ENCODE measurements around the gene ZBTB42. TPM values are rescaled to one million over a fixed set of nuclear protein-coding genes. Genes with fewer than 3 reads are reported as not detected.

The ZBTB42 gene
- total RNA-seq, 1 experiment from 2014 or later = 1.4 TPM

GRCh38 chr14:104782808-104783139 lies 18.1 kb upstream of the ZBTB42 start:
- ChIA-PET CTCF (no interaction called here), POLR2A (ENCODE audit: low non-redundant PET) (no interaction called here)
- H3K4me1 ChIP-seq (ENCODE audit: insufficient read depth, low read length, poor library complexity, severe bottlenecking) = no peaks in the 10 kb centered on the region
- no peak for DNase-seq (ENCODE audit: low spot score)
- no peak overlapping the region for H3K4me3 ChIP-seq (ENCODE audit: low read depth, low read length, poor library complexity, severe bottlenecking)
- intact Hi-C loops (cut with micrococcal nuclease; ENCODE audit: unreplicated experiment) = no loop called here
- H3K27me3 ChIP-seq (replicated peaks; ENCODE audit: insufficient read depth, low read depth, low read length, poor library complexity) = no peaks in the 10 kb centered on the region
- no peak overlapping the region for H3K27ac ChIP-seq (ENCODE audit: low read depth, low read length, poor library complexity, severe bottlenecking)
- BruUV-seq (replicated peaks) = no TSS peak
- H3K36me3 ChIP-seq (ENCODE audit: insufficient read depth, low read length, poor library complexity, severe bottlenecking) = no peaks in the 10 kb centered on the region
- H3K9me3 ChIP-seq (ENCODE audit: low read depth, low read length, poor library complexity, severe bottlenecking) = no peaks in the 10 kb centered on the region
- no peak for TF ChIP-seq EZH2 (IDR thresholded peaks at IDR 0.05; ENCODE audit: borderline replicate concordance, low read depth, low read length, poor library complexity, severe bottlenecking)
- TF ChIP-seq, protein P1, sequence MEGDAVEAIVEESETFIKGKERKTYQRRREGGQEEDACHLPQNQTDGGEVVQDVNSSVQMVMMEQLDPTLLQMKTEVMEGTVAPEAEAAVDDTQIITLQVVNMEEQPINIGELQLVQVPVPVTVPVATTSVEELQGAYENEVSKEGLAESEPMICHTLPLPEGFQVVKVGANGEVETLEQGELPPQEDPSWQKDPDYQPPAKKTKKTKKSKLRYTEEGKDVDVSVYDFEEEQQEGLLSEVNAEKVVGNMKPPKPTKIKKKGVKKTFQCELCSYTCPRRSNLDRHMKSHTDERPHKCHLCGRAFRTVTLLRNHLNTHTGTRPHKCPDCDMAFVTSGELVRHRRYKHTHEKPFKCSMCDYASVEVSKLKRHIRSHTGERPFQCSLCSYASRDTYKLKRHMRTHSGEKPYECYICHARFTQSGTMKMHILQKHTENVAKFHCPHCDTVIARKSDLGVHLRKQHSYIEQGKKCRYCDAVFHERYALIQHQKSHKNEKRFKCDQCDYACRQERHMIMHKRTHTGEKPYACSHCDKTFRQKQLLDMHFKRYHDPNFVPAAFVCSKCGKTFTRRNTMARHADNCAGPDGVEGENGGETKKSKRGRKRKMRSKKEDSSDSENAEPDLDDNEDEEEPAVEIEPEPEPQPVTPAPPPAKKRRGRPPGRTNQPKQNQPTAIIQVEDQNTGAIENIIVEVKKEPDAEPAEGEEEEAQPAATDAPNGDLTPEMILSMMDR (conservative IDR thresholded peaks at IDR 0.05; ENCODE audit: low read depth, low read length) = no peak

- BruUV-seq (replicated peaks) = no TSS peak
- Histone ChIP-seq H3K9me3 (ENCODE audit: low read depth, low read length, poor library complexity, severe bottlenecking) (no peaks in the 10 kb centered on the region), H3K4me3 (ENCODE audit: low read depth, low read length, poor library complexity, severe bottlenecking) (no peak overlapping the region), H3K4me1 (ENCODE audit: insufficient read depth, low read length, poor library complexity, severe bottlenecking) (no peaks in the 10 kb centered on the region), H3K27ac (ENCODE audit: low read depth, low read length, poor library complexity, severe bottlenecking) (no peak overlapping the region), H3K27me3 (replicated peaks; ENCODE audit: insufficient read depth, low read depth, low read length, poor library complexity) (no peaks in the 10 kb centered on the region), H3K36me3 (ENCODE audit: insufficient read depth, low read length, poor library complexity, severe bottlenecking) (no peaks in the 10 kb centered on the region)
- no peak for DNase-seq (ENCODE audit: low spot score)
- intact Hi-C loops (cut with micrococcal nuclease; ENCODE audit: unreplicated experiment) = no loop called here
- CTCF ChIA-PET = no interaction called here
- no peak for TF ChIP-seq EZH2 (IDR thresholded peaks at IDR 0.05; ENCODE audit: borderline replicate concordance, low read depth, low read length, poor library complexity, severe bottlenecking)
- TF ChIP-seq, protein P1 (conservative IDR thresholded peaks at IDR 0.05; ENCODE audit: low read depth, low read length) = no peak
- POLR2A ChIA-PET (ENCODE audit: low non-redundant PET) = no interaction called here
Observed at GRCh38 chr14:104783484-104784217, 17.2 kb upstream of the ZBTB42 start.

DNA sequence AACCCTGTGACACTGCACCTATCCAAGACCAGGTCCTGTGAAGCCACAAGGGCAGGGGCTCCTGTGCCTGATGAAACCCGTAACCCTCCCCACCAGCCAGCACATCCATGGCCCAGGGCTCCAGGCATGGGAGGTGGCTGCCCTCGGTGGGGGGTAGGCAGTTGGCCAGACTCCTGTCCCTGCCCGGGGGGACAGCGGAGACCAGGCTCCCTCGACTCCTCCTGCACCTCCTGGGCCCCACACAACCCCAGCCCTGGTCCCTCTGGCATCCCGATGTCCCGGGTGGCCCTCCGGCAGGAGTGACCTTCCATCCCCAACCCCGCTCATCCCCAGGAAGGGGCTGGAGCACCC lies 16.7 kb upstream of the ZBTB42 start:
- ChIA-PET POLR2A (ENCODE audit: low non-redundant PET) (no interaction called here), CTCF (no interaction called here)
- Histone ChIP-seq H3K36me3 (ENCODE audit: insufficient read depth, low read length, poor library complexity, severe bottlenecking) (no peaks in the 10 kb centered on the region), H3K4me1 (ENCODE audit: insufficient read depth, low read length, poor library complexity, severe bottlenecking) (no peaks in the 10 kb centered on the region), H3K27me3 (replicated peaks; ENCODE audit: insufficient read depth, low read depth, low read length, poor library complexity) (no peaks in the 10 kb centered on the region), H3K27ac (ENCODE audit: low read depth, low read length, poor library complexity, severe bottlenecking) (no peak overlapping the region), H3K4me3 (ENCODE audit: low read depth, low read length, poor library complexity, severe bottlenecking) (no peak overlapping the region), H3K9me3 (ENCODE audit: low read depth, low read length, poor library complexity, severe bottlenecking) (no peaks in the 10 kb centered on the region)
- TF ChIP-seq, protein P1 (conservative IDR thresholded peaks at IDR 0.05; ENCODE audit: low read depth, low read length) = no peak
- no peak for TF ChIP-seq EZH2 (IDR thresholded peaks at IDR 0.05; ENCODE audit: borderline replicate concordance, low read depth, low read length, poor library complexity, severe bottlenecking)
- intact Hi-C loops (cut with micrococcal nuclease; ENCODE audit: unreplicated experiment) = no loop called here
- BruUV-seq (replicated peaks) = no TSS peak
- DNase-seq (ENCODE audit: low spot score) = no peak
